HEK293 (cell line): ENCODE measurements around the gene GMDS.

Experiments
- TF ChIP-seq, protein P1 (sequence below): fragments of 450-650 bp; formaldehyde crosslinking; IDR thresholded peaks from 2 replicates; pipeline ENCODE4 v1.5.1; 2016; ENCODE audit warnings: missing biosample characterization, missing genetic modification characterization
- TF ChIP-seq, protein P2 (sequence below): fragments of 450-650 bp; formaldehyde crosslinking; IDR thresholded peaks from 2 replicates; pipeline ENCODE4 v1.5.1; 2016; ENCODE audit warnings: missing biosample characterization, missing genetic modification characterization

DNA sequence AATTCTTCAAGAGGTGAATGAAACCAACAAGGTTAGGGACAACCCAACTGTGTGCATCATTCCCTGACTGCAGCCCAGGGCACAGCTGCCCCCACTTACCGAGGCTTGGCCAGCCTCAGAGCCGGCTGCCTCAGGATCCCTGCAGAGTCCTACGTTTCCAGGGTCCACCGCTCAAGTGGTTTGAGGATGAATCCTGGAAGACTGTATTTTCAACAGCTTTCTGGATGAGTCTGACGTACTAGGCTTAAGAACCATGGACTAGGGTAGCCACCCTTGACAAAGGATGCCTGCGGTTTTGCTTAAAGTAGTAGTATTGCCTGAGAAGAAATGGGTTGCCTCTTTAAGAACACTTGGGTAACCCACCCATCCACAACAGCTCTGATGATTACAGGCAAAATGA is 534.3 kb downstream of the GMDS start:
- TF ChIP-seq, protein P1, sequence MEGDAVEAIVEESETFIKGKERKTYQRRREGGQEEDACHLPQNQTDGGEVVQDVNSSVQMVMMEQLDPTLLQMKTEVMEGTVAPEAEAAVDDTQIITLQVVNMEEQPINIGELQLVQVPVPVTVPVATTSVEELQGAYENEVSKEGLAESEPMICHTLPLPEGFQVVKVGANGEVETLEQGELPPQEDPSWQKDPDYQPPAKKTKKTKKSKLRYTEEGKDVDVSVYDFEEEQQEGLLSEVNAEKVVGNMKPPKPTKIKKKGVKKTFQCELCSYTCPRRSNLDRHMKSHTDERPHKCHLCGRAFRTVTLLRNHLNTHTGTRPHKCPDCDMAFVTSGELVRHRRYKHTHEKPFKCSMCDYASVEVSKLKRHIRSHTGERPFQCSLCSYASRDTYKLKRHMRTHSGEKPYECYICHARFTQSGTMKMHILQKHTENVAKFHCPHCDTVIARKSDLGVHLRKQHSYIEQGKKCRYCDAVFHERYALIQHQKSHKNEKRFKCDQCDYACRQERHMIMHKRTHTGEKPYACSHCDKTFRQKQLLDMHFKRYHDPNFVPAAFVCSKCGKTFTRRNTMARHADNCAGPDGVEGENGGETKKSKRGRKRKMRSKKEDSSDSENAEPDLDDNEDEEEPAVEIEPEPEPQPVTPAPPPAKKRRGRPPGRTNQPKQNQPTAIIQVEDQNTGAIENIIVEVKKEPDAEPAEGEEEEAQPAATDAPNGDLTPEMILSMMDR (tag by site-specific recombination): no peak
- TF ChIP-seq, protein P2, sequence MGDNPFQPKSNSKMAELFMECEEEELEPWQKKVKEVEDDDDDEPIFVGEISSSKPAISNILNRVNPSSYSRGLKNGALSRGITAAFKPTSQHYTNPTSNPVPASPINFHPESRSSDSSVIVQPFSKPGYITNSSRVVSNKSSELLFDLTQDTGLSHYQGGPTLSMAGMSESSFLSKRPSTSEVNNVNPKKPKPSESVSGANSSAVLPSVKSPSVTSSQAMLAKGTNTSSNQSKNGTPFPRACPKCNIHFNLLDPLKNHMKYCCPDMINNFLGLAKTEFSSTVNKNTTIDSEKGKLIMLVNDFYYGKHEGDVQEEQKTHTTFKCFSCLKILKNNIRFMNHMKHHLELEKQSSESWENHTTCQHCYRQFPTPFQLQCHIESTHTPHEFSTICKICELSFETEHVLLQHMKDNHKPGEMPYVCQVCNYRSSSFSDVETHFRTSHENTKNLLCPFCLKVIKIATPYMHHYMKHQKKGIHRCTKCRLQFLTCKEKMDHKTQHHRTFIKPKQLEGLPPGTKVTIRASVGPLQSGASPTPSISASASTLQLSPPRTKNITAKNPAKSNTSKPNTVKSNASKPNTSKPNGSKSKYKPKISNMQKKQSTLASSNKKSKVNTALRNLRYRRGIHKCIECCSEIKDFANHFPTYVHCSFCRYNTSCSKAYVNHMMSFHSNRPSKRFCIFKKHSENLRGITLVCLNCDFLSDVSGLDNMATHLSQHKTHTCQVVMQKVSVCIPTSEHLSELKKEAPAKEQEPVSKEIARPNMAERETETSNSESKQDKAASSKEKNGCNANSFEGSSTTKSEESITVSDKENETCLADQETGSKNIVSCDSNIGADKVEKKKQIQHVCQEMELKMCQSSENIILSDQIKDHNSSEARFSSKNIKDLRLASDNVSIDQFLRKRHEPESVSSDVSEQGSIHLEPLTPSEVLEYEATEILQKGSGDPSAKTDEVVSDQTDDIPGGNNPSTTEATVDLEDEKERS (tag by site-specific recombination): no peak
